Measurements from ENCODE around the gene CYP27A1.
"Not testable (repeated sequence)": the region's sequence is repeated elsewhere in the genome, so short reads cannot be mapped to it uniquely, and the experiment has no call there.

Gene CYP27A1

GRCh38 chr2:218756599-218757377, 25.2 kb upstream of the CYP27A1 start:
- no peak for DNase-seq
- no peak overlapping the region for H3K4me3 ChIP-seq (ENCODE audit: low read depth, low read length)
- H3K27me3 ChIP-seq (ENCODE audit: insufficient read depth, low read depth, severe bottlenecking) = no peaks in the 10 kb centered on the region
- TF ChIP-seq CTCF (IDR thresholded peaks at IDR 0.05; ENCODE audit: low read depth, low read length) = no peak
- peaks cover 38% of the 10 kb centered on the region for H3K36me3 ChIP-seq
- no peak overlapping the region for H3K27ac ChIP-seq
- H3K9me3 ChIP-seq (ENCODE audit: severe bottlenecking) = no peaks in the 10 kb centered on the region

GRCh38 chr2:218761795-218762194, 20.2 kb upstream of the CYP27A1 start:
- Histone ChIP-seq H3K27ac (no peak overlapping the region), H3K9me3 (ENCODE audit: severe bottlenecking) (no peaks in the 10 kb centered on the region), H3K4me3 (ENCODE audit: low read depth, low read length) (no peak overlapping the region), H3K27me3 (ENCODE audit: insufficient read depth, low read depth, severe bottlenecking) (no peaks in the 10 kb centered on the region), H3K36me3 (peaks cover 6% of the 10 kb centered on the region; the same call in 1 of the 2 replicates)
- TF ChIP-seq CTCF (IDR thresholded peaks at IDR 0.05; ENCODE audit: low read depth, low read length) = no peak
- DNase-seq = no peak

- H3K4me3 ChIP-seq (ENCODE audit: low read depth, low read length); H3K27me3 ChIP-seq (ENCODE audit: insufficient read depth, low read depth, severe bottlenecking); H3K27ac ChIP-seq; DNase-seq; H3K36me3 ChIP-seq: not testable (repeated sequence)
- H3K9me3 ChIP-seq (ENCODE audit: severe bottlenecking) = peaks cover 12% of the 10 kb centered on the region
Observed at GRCh38 chr2:218772759-218773158, 9.2 kb upstream of the CYP27A1 start.

GRCh38 chr2:218773881-218774280, 8.1 kb upstream of the CYP27A1 start:
- Histone ChIP-seq H3K27me3 (ENCODE audit: insufficient read depth, low read depth, severe bottlenecking) (no peaks in the 10 kb centered on the region), H3K27ac (no peak overlapping the region), H3K36me3 (no peaks in the 10 kb centered on the region), H3K4me3 (ENCODE audit: low read depth, low read length) (no peak overlapping the region), H3K9me3 (ENCODE audit: severe bottlenecking) (peaks cover 12% of the 10 kb centered on the region)
- TF ChIP-seq CTCF (IDR thresholded peaks at IDR 0.05; ENCODE audit: low read depth, low read length) = no peak
- DNase-seq = no peak

GRCh38 chr2:218776488-218776887, 5.5 kb upstream of the CYP27A1 start:
- H3K27ac ChIP-seq = no peak overlapping the region
- H3K27me3 ChIP-seq (ENCODE audit: insufficient read depth, low read depth, severe bottlenecking) = no peaks in the 10 kb centered on the region
- no peaks in the 10 kb centered on the region for H3K36me3 ChIP-seq
- DNase-seq = no peak
- no peak overlapping the region for H3K4me3 ChIP-seq (ENCODE audit: low read depth, low read length)
- TF ChIP-seq CTCF (IDR thresholded peaks at IDR 0.05; ENCODE audit: low read depth, low read length) = no peak
- peaks cover 14% of the 10 kb centered on the region for H3K9me3 ChIP-seq (ENCODE audit: severe bottlenecking)

GRCh38 chr2:218777276-218777990, 4.5 kb upstream of the CYP27A1 start:
- no peak for TF ChIP-seq CTCF (IDR thresholded peaks at IDR 0.05; ENCODE audit: low read depth, low read length)
- Histone ChIP-seq H3K9me3 (ENCODE audit: severe bottlenecking) (peaks cover 14% of the 10 kb centered on the region), H3K4me3 (ENCODE audit: low read depth, low read length) (no peak overlapping the region), H3K27me3 (ENCODE audit: insufficient read depth, low read depth, severe bottlenecking) (no peaks in the 10 kb centered on the region), H3K27ac (no peak overlapping the region), H3K36me3 (no peaks in the 10 kb centered on the region)
- no peak for DNase-seq
